ENCODE results near the gene L2HGDH.

DNA sequence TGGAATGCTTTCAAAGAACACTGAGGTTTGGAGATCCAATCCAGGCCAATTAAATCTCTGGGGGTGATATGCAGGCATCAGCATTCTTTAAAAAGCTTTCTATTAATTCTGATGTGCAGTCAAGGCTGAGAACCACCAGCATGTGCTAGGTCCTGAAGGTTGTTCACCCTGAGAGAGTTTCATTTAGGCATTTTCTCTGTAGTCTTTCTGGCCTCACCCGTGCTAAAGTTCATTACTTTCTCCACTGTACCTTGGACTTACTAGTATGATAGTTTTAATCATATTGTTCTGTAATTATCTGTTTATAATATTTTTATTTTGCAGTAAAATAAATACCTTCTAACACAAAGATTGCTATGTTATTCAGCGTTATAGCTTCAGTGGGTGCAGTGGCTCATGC lies 113.5 kb downstream of the L2HGDH start:
- TF ChIP-seq, protein P1, sequence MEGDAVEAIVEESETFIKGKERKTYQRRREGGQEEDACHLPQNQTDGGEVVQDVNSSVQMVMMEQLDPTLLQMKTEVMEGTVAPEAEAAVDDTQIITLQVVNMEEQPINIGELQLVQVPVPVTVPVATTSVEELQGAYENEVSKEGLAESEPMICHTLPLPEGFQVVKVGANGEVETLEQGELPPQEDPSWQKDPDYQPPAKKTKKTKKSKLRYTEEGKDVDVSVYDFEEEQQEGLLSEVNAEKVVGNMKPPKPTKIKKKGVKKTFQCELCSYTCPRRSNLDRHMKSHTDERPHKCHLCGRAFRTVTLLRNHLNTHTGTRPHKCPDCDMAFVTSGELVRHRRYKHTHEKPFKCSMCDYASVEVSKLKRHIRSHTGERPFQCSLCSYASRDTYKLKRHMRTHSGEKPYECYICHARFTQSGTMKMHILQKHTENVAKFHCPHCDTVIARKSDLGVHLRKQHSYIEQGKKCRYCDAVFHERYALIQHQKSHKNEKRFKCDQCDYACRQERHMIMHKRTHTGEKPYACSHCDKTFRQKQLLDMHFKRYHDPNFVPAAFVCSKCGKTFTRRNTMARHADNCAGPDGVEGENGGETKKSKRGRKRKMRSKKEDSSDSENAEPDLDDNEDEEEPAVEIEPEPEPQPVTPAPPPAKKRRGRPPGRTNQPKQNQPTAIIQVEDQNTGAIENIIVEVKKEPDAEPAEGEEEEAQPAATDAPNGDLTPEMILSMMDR (IDR thresholded peaks at IDR 0.05): no peak
- TF ChIP-seq POLR2A (IDR thresholded peaks at IDR 0.05): no peak
- no peak for TF ChIP-seq POLR2AphosphoS5 (IDR thresholded peaks at IDR 0.05)
